ENCODE results near the gene SEZ6. TPM values are rescaled to one million over a fixed set of nuclear protein-coding genes. Genes with fewer than 3 reads are reported as not detected.

SEZ6 gene
- total RNA-seq, 1 experiment from 2014 or later = not detected

- TF ChIP-seq EZH2 (IDR thresholded peaks at IDR 0.05; ENCODE audit: low read depth) (no peak), CTCF (conservative IDR thresholded peaks at IDR 0.05) (no peak)
- Histone ChIP-seq H3K4me2 (no peak overlapping the region), H4K20me1 (ENCODE audit: insufficient read depth) (no peaks in the 10 kb centered on the region), H3K36me3 (ENCODE audit: low read depth) (no peaks in the 10 kb centered on the region), H3K4me1 (replicated peaks; ENCODE audit: insufficient read depth) (no peaks in the 10 kb centered on the region; the same call in 1 of the 2 replicates), H3K27me3 (ENCODE audit: insufficient read depth, low read depth) (peaks cover 54% of the 10 kb centered on the region), H2AFZ (no peak overlapping the region), H3K9me2 (ENCODE audit: insufficient read depth) (no peaks in the 10 kb centered on the region), H3K27ac (no peak overlapping the region), H3K4me3 (no peak overlapping the region), H3K9me3 (ENCODE audit: insufficient read depth, low read depth) (no peaks in the 10 kb centered on the region), H3F3A (ENCODE audit: insufficient read depth, low read depth) (no peaks in the 10 kb centered on the region), H3K79me2 (ENCODE audit: low read depth) (no peaks in the 10 kb centered on the region)
- no TSS peak for BruUV-seq (replicated peaks)
- POLR2A ChIA-PET (ENCODE audit: unreplicated experiment) = interaction anchor here (0.6 kb wide), 1 partner anchor 767 kb away, joined by 9 read pairs; no protein-coding TSS in a partner anchor
- CTCF ChIA-PET = no interaction called here
- DNase-seq = no peak
- intact Hi-C loops (cut with micrococcal nuclease; ENCODE audit: unreplicated experiment) = no loop called here
These were observed 4.8 kb upstream of the SEZ6 start for GRCh38 chr17:29010586-29010985.

- TF ChIP-seq EZH2 (IDR thresholded peaks at IDR 0.05; ENCODE audit: low read depth) = no peak
- no peak for TF ChIP-seq CTCF (conservative IDR thresholded peaks at IDR 0.05)
- DNase-seq = no peak
- no TSS peak for BruUV-seq (replicated peaks)
- Histone ChIP-seq H2AFZ (no peak overlapping the region), H4K20me1 (ENCODE audit: insufficient read depth) (no peaks in the 10 kb centered on the region), H3K4me3 (no peak overlapping the region), H3K79me2 (ENCODE audit: low read depth) (no peaks in the 10 kb centered on the region), H3K27me3 (ENCODE audit: insufficient read depth, low read depth) (peaks cover 53% of the 10 kb centered on the region), H3K9me2 (ENCODE audit: insufficient read depth) (no peaks in the 10 kb centered on the region), H3K27ac (no peak overlapping the region), H3K4me1 (replicated peaks; ENCODE audit: insufficient read depth) (no peaks in the 10 kb centered on the region; the same call in 1 of the 2 replicates), H3K9me3 (ENCODE audit: insufficient read depth, low read depth) (no peaks in the 10 kb centered on the region), H3F3A (ENCODE audit: insufficient read depth, low read depth) (no peaks in the 10 kb centered on the region), H3K4me2 (no peak overlapping the region), H3K36me3 (ENCODE audit: low read depth) (no peaks in the 10 kb centered on the region)
- ChIA-PET POLR2A (ENCODE audit: unreplicated experiment) (no interaction called here), CTCF (interaction anchor here (0.7 kb wide), 1 partner anchor 8 kb away, joined by 4 read pairs; no protein-coding TSS in a partner anchor)
- intact Hi-C loops (cut with micrococcal nuclease; ENCODE audit: unreplicated experiment) = no loop called here
These were observed 4.3 kb upstream of the SEZ6 start for GRCh38 chr17:29010129-29010528.

GRCh38 chr17:29008591-29008990 is 2.8 kb upstream of the SEZ6 start:
- ChIA-PET POLR2A (ENCODE audit: unreplicated experiment) (no interaction called here), CTCF (no interaction called here)
- Histone ChIP-seq H3K4me1 (replicated peaks; ENCODE audit: insufficient read depth) (no peaks in the 10 kb centered on the region; the same call in 1 of the 2 replicates), H3K79me2 (ENCODE audit: low read depth) (no peaks in the 10 kb centered on the region), H3K9me3 (ENCODE audit: insufficient read depth, low read depth) (no peaks in the 10 kb centered on the region), H3K27ac (no peak overlapping the region), H4K20me1 (ENCODE audit: insufficient read depth) (no peaks in the 10 kb centered on the region), H3K4me2 (no peak overlapping the region), H3K36me3 (ENCODE audit: low read depth) (no peaks in the 10 kb centered on the region), H3F3A (ENCODE audit: insufficient read depth, low read depth) (no peaks in the 10 kb centered on the region), H2AFZ (no peak overlapping the region), H3K9me2 (ENCODE audit: insufficient read depth) (no peaks in the 10 kb centered on the region), H3K4me3 (no peak overlapping the region), H3K27me3 (ENCODE audit: insufficient read depth, low read depth) (peaks cover 54% of the 10 kb centered on the region)
- DNase-seq = no peak
- no peak for TF ChIP-seq EZH2 (IDR thresholded peaks at IDR 0.05; ENCODE audit: low read depth)
- no peak for TF ChIP-seq CTCF (conservative IDR thresholded peaks at IDR 0.05)
- intact Hi-C loops (cut with micrococcal nuclease; ENCODE audit: unreplicated experiment) = no loop called here
- no TSS peak for BruUV-seq (replicated peaks)

Data from PC-9 (cell line).